Measurements from ENCODE around the gene SLC9A9.

The SLC9A9 gene

GRCh38 chr3:143352850-143353550, 495.3 kb downstream of the SLC9A9 start:
- H3K9me3 ChIP-seq (ENCODE audit: control insufficient read depth, insufficient read depth, low read length) = no peaks in the 10 kb centered on the region
- H3K27ac ChIP-seq (ENCODE audit: low read depth, low read length) = no peak overlapping the region
- H3K36me3 ChIP-seq (ENCODE audit: control insufficient read depth, insufficient read depth, low read length) = no peaks in the 10 kb centered on the region
- H3K9ac ChIP-seq (ENCODE audit: low read depth, low read length) = no peak overlapping the region
- peaks cover 8% of the 10 kb centered on the region for H3K4me1 ChIP-seq (ENCODE audit: control insufficient read depth, insufficient read depth, low read length)
- no peaks in the 10 kb centered on the region for H3K27me3 ChIP-seq (ENCODE audit: control insufficient read depth, insufficient read depth, low read length)
- H3K4me3 ChIP-seq (ENCODE audit: low read depth, low read length) = no peak overlapping the region

- H3K4me3 ChIP-seq (ENCODE audit: low read depth, low read length) = no peak overlapping the region
- peaks cover 8% of the 10 kb centered on the region for H3K4me1 ChIP-seq (ENCODE audit: control insufficient read depth, insufficient read depth, low read length)
- no peaks in the 10 kb centered on the region for H3K36me3 ChIP-seq (ENCODE audit: control insufficient read depth, insufficient read depth, low read length)
- no peaks in the 10 kb centered on the region for H3K27me3 ChIP-seq (ENCODE audit: control insufficient read depth, insufficient read depth, low read length)
- H3K9me3 ChIP-seq (ENCODE audit: control insufficient read depth, insufficient read depth, low read length) = no peaks in the 10 kb centered on the region
- no peak overlapping the region for H3K27ac ChIP-seq (ENCODE audit: low read depth, low read length)
- no peak overlapping the region for H3K9ac ChIP-seq (ENCODE audit: low read depth, low read length)
These were observed 496.2 kb downstream of the SLC9A9 start for GRCh38 chr3:143351895-143352608.

- no peak overlapping the region for H3K4me3 ChIP-seq (ENCODE audit: low read depth, low read length)
- no peaks in the 10 kb centered on the region for H3K9me3 ChIP-seq (ENCODE audit: control insufficient read depth, insufficient read depth, low read length)
- no peak overlapping the region for H3K9ac ChIP-seq (ENCODE audit: low read depth, low read length)
- no peaks in the 10 kb centered on the region for H3K27me3 ChIP-seq (ENCODE audit: control insufficient read depth, insufficient read depth, low read length)
- H3K4me1 ChIP-seq (ENCODE audit: control insufficient read depth, insufficient read depth, low read length) = peaks cover 8% of the 10 kb centered on the region
- H3K36me3 ChIP-seq (ENCODE audit: control insufficient read depth, insufficient read depth, low read length) = no peaks in the 10 kb centered on the region
- no peak overlapping the region for H3K27ac ChIP-seq (ENCODE audit: low read depth, low read length)
These were observed 496.9 kb downstream of the SLC9A9 start for GRCh38 chr3:143351354-143351753.

- H3K9ac ChIP-seq (ENCODE audit: low read depth, low read length) = no peak overlapping the region
- no peaks in the 10 kb centered on the region for H3K27me3 ChIP-seq (ENCODE audit: control insufficient read depth, insufficient read depth, low read length)
- H3K4me1 ChIP-seq (ENCODE audit: control insufficient read depth, insufficient read depth, low read length) = peaks cover 8% of the 10 kb centered on the region
- H3K4me3 ChIP-seq (ENCODE audit: low read depth, low read length) = no peak overlapping the region
- H3K36me3 ChIP-seq (ENCODE audit: control insufficient read depth, insufficient read depth, low read length) = no peaks in the 10 kb centered on the region
- H3K9me3 ChIP-seq (ENCODE audit: control insufficient read depth, insufficient read depth, low read length) = no peaks in the 10 kb centered on the region
- no peak overlapping the region for H3K27ac ChIP-seq (ENCODE audit: low read depth, low read length)
These were observed 498.8 kb downstream of the SLC9A9 start for GRCh38 chr3:143349455-143349854.

- H3K4me1 ChIP-seq (ENCODE audit: control insufficient read depth, insufficient read depth, low read length) = peaks cover 8% of the 10 kb centered on the region
These were observed 499.6 kb downstream of the SLC9A9 start for GRCh38 chr3:143348486-143349327.

GRCh38 chr3:143344516-143345165, 503.6 kb downstream of the SLC9A9 start:
- no peak overlapping the region for H3K27ac ChIP-seq (ENCODE audit: low read depth, low read length)
- H3K9me3 ChIP-seq (ENCODE audit: control insufficient read depth, insufficient read depth, low read length) = no peaks in the 10 kb centered on the region
- H3K27me3 ChIP-seq (ENCODE audit: control insufficient read depth, insufficient read depth, low read length) = no peaks in the 10 kb centered on the region
- no peak overlapping the region for H3K9ac ChIP-seq (ENCODE audit: low read depth, low read length)
- no peak overlapping the region for H3K4me3 ChIP-seq (ENCODE audit: low read depth, low read length)
- no peaks in the 10 kb centered on the region for H3K4me1 ChIP-seq (ENCODE audit: control insufficient read depth, insufficient read depth, low read length)
- H3K36me3 ChIP-seq (ENCODE audit: control insufficient read depth, insufficient read depth, low read length) = no peaks in the 10 kb centered on the region

More at GRCh38 chr3:143348486-143349327, 499.6 kb downstream of the SLC9A9 start:
- no peak overlapping the region for H3K4me3 ChIP-seq (ENCODE audit: low read depth, low read length)
- no peak overlapping the region for H3K27ac ChIP-seq (ENCODE audit: low read depth, low read length)
- H3K9me3 ChIP-seq (ENCODE audit: control insufficient read depth, insufficient read depth, low read length) = no peaks in the 10 kb centered on the region
- no peaks in the 10 kb centered on the region for H3K36me3 ChIP-seq (ENCODE audit: control insufficient read depth, insufficient read depth, low read length)
- H3K27me3 ChIP-seq (ENCODE audit: control insufficient read depth, insufficient read depth, low read length) = no peaks in the 10 kb centered on the region
- no peak overlapping the region for H3K9ac ChIP-seq (ENCODE audit: low read depth, low read length)

- Histone ChIP-seq H3K9ac (ENCODE audit: low read depth, low read length) (no peak overlapping the region), H3K27me3 (ENCODE audit: control insufficient read depth, insufficient read depth, low read length) (no peaks in the 10 kb centered on the region), H3K27ac (ENCODE audit: low read depth, low read length) (no peak overlapping the region), H3K36me3 (ENCODE audit: control insufficient read depth, insufficient read depth, low read length) (no peaks in the 10 kb centered on the region), H3K4me1 (ENCODE audit: control insufficient read depth, insufficient read depth, low read length) (no peaks in the 10 kb centered on the region), H3K9me3 (ENCODE audit: control insufficient read depth, insufficient read depth, low read length) (no peaks in the 10 kb centered on the region), H3K4me3 (ENCODE audit: low read depth, low read length) (no peak overlapping the region)
These were observed 504.3 kb downstream of the SLC9A9 start for GRCh38 chr3:143343944-143344343.

- Histone ChIP-seq H3K4me3 (ENCODE audit: low read depth, low read length) (no peak overlapping the region), H3K36me3 (ENCODE audit: control insufficient read depth, insufficient read depth, low read length) (no peaks in the 10 kb centered on the region), H3K9ac (ENCODE audit: low read depth, low read length) (no peak overlapping the region), H3K4me1 (ENCODE audit: control insufficient read depth, insufficient read depth, low read length) (no peaks in the 10 kb centered on the region), H3K9me3 (ENCODE audit: control insufficient read depth, insufficient read depth, low read length) (no peaks in the 10 kb centered on the region), H3K27ac (ENCODE audit: low read depth, low read length) (no peak overlapping the region), H3K27me3 (ENCODE audit: control insufficient read depth, insufficient read depth, low read length) (no peaks in the 10 kb centered on the region)
These were observed 505.2 kb downstream of the SLC9A9 start for GRCh38 chr3:143343031-143343430.

GRCh38 chr3:143339451-143339850, 508.8 kb downstream of the SLC9A9 start:
- Histone ChIP-seq H3K27ac (ENCODE audit: low read depth, low read length) (no peak overlapping the region), H3K4me1 (ENCODE audit: control insufficient read depth, insufficient read depth, low read length) (no peaks in the 10 kb centered on the region), H3K27me3 (ENCODE audit: control insufficient read depth, insufficient read depth, low read length) (no peaks in the 10 kb centered on the region), H3K4me3 (ENCODE audit: low read depth, low read length) (no peak overlapping the region), H3K36me3 (ENCODE audit: control insufficient read depth, insufficient read depth, low read length) (no peaks in the 10 kb centered on the region), H3K9me3 (ENCODE audit: control insufficient read depth, insufficient read depth, low read length) (no peaks in the 10 kb centered on the region), H3K9ac (ENCODE audit: low read depth, low read length) (no peak overlapping the region)

- Histone ChIP-seq H3K4me3 (ENCODE audit: low read depth, low read length) (no peak overlapping the region), H3K4me1 (ENCODE audit: control insufficient read depth, insufficient read depth, low read length) (no peaks in the 10 kb centered on the region), H3K9ac (ENCODE audit: low read depth, low read length) (no peak overlapping the region), H3K27ac (ENCODE audit: low read depth, low read length) (no peak overlapping the region), H3K36me3 (ENCODE audit: control insufficient read depth, insufficient read depth, low read length) (no peaks in the 10 kb centered on the region), H3K27me3 (ENCODE audit: control insufficient read depth, insufficient read depth, low read length) (no peaks in the 10 kb centered on the region), H3K9me3 (ENCODE audit: control insufficient read depth, insufficient read depth, low read length) (no peaks in the 10 kb centered on the region)
These were observed 510.9 kb downstream of the SLC9A9 start for GRCh38 chr3:143337387-143337786.
